Stimulated activated CD4-positive, alpha-beta T cell treated with anti-CD3 and anti-CD28 coated beads, Interleukin-12 subunit alpha, Interleukin-12 subunit beta, amount 100 ng/mL, for 24 hours (primary cell): ENCODE data around the gene HOXA9.

Experiments
- DNase-seq, 2 experiments: peaks; one replicate each; pipeline ENCODE4 v3.0.0-alpha.2; 2020; ENCODE audit warnings: low read depth in 2 of 2

The HOXA9 gene

GRCh38 chr7:27200761-27201579 lies 35.6 kb upstream of the HOXA9 start:
- no peak for DNase-seq

DNA sequence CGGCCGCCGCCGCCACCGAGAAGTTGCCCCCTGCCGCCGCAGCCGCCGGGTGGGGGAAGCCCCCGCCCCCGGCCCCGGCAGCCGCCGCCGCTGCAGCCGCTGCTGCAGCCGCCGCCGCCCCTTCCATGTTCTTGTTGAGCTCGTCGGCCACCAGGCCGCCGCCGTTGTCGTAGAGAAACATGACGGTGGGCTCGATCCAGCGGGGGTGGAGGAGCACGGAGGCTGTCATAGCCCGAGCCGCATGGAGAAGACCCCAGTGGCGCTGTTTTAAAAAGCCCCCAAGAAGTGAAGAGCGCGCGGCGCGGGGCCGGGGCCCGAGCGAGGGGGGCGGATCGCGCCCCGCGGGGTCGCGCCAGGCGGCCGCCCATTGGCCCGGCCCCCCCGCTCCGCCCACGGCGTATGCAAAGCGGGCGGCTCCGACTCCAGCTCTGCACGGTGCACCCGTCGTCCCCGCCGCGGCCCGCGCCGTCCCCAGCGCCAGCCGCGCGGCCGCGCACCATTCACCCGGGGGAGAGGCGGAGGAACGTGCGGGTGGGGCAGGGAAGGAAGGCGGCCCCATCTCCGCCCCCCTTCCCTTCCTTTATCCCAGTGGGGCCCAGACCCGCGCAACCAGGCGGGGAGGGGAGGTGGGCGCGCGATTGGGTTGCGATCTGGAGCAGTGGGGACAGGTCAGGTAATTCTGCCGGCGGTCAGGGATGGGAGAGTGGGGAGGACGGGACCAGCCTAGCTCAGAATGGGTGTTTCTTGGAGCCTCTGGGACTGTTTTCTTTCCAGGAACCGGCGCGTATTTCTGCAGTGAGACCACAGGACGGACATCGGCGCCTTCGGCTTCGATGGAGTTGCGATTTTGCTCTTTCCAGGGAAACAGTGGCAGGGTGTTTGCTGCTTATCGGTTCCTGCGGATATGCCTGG lies 34.8 kb upstream of the HOXA9 start, which contains the start of gene HOXA13:
HOXA13 (minus strand) TSS at position 243 of the 912 bp plus-strand sequence; CDS start at position 229, 14 bp downstream.
- DNase-seq = no peak

GRCh38 chr7:27198871-27199801 lies 33.8 kb upstream of the HOXA9 start:
- DNase-seq = no peak

- no peak for DNase-seq
Observed at GRCh38 chr7:27198138-27198841, 33.0 kb upstream of the HOXA9 start.

- no peak for DNase-seq
Observed at GRCh38 chr7:27197137-27198042, 32.1 kb upstream of the HOXA9 start.

DNA sequence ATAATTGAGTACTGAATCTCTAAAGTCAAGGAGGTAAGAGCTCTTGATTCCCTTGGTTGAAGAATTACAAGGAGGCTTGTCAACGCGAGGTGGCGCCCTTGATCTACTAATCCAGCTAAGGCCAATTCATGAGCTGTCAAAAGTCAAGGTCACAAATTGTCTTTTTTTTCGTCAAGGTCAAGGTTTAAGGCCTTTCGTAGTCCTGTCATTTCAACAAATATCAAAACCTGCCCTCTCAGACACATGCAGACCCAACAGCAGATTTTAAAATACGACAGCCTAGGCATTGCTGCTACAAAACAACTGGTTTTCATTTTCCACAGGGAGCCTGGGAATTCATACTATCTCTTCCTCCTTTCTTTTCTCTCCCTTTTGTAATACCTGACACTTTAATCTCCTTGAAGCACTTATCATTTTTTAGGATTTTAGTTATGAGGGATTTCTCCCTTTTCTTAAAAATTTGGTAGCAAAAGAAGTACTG lies 31.0 kb upstream of the HOXA9 start:
- peak; percentile 61 to 84 for DNase-seq

DNA sequence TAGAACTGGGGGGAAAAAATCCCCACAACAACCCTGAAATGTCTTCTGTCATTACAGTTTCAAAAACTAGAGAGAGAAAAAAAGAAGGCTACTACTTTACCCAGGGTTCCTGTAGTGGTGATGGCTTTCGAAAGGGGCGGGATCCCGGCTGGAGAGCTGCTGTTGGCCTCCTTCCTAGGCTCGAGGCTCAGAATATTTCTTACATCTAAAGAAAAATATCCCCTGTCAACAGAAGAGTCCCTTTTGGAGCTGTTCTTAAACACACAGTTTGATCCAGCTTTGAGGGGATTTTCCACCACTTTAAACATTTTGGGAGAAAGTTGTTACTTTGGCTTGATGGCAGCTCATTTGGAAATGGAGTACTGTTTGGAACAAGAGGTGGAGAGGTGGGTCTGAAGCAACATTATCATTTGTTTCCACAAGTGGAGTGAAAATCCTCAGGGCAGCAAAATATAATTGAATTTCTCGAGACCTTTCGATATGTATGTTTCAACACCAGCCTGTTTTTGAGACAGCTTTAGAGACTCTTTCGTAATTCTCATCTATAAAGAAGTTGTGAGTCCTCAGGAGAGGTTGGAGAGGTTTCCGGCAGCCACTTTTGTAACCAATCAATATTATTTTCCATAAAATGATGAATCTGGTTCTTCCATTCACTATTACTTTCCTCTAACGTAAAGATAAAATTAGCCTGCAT lies 29.5 kb upstream of the HOXA9 start:
- DNase-seq = no peak

DNA sequence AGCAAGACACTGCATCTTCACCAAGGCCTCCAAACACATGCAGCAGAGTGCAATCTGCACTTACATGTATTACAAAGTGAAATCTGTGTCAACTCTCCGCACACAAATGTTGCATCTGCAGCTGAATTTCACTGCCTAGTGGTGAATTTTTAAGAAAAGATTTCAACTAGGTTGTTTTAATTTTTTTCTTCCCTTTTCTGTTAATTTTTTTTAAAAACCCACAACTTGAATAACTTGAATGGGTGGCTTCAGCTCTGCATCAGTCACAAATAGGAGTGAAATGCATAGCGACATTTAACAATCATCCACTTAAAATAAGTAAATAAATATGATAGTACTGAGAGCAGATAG lies 28.6 kb upstream of the HOXA9 start:
- DNase-seq = no peak

DNA sequence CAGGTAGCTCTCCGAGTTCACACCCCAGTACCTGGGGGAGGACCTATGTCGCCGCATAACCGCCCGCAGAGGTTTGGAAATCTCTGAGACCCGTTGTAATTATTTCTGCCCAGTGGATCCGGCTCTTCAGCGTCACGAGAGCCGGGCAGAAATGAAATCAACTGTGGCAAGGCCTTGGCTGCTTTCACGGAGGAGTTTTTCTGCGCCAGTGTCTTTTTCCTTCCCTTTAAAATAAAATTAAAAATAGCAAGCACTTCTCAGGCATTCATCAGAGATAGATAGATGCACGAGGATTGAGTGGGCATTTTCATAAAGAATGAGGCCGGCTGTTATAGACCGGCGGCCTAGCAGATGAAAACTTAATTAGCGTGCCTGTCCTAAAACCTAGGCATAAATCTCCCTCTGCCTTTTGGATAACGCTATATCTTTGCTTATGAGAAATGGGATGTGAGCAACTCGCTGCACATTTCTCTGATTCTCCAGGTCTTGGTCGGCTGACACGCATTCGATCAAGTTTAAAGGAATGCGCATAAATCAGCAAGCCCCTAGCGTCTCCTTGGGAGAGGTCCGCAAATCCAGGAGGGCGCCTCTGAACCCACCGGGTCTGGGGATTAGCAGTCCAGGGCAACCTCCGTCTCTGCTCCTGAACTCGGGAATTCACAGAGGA lies 28.1 kb upstream of the HOXA9 start:
- DNase-seq = no peak

- no peak for DNase-seq
Observed at GRCh38 chr7:27192546-27193334, 27.4 kb upstream of the HOXA9 start.

GRCh38 chr7:27191833-27192545 lies 26.7 kb upstream of the HOXA9 start:
- no peak for DNase-seq

DNA sequence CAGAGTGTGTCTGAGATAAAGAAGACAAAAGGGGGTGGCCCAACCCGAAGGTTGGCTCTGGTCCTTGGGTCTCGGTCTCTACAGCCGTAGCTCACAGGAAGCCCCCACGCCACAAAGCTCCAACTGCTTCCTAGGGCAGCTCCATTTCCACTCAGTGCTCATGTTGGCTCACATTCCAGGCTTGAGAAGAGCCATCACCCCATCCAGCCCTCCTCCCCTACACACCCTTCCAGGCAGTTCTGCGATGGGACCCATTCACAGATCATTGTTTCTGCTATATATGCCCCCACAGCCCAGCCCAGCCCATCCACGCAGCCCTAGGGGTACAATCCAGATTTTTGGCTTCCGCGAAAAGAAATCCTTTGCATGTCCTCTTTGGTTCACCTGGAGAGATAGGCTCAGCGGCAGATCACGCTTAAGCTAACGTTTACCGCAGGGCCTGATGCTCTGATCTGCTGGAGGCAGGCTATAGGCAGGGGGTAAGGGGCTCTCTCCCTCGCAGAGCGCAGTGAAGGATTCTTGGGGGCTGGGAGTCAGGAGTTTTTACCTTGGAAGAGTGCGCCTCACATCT lies 25.9 kb upstream of the HOXA9 start:
- no peak for DNase-seq

- no peak for DNase-seq
Observed at GRCh38 chr7:27189997-27190748, 24.8 kb upstream of the HOXA9 start.

DNA sequence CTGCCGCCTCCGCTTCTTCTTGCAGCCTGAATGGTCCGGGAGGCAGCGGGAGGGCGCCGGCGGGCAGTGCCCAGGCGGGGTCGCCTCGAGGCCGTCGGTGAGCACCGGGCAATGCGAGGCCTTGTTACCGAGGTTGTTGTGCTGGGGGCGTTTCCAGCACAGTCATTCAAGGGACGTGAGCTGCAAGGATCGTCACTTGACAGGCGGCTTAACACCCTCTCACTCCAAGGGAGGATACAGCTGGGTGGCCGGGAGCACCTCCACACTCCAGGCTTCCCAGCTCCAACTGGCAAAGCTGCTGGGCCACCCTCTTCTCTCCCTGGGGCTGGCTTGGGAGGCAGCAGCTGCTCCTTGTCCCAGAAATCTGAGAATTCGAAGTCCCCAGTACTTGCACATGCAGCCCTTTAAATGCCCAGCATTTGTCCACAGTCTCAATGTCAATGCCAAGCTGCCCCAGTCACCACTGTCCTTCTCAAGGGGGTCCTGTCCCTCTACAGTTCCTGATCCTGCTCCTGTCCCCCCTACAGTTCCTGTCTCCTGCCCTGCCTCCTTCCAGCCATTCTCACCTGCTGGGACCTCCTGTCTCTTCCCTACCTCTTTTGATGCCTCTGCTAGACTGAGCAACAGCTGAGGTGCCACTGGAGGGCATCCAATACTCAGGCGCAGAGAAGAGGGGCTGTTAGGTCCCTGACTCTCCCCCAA lies 24.1 kb upstream of the HOXA9 start:
- no peak for DNase-seq
